Hepatocyte (in vitro differentiated cells): ENCODE data around the gene COL4A2. TPM values are rescaled to one million over a fixed set of nuclear protein-coding genes. Genes with fewer than 3 reads are reported as not detected.

ENCODE experiments used
- DNase-seq: peaks from one replicate; pipeline ENCODE4 v3.0.0-alpha.2; 2016; ENCODE audit warnings: low spot score
- H2AFZ ChIP-seq: fragments of 200-600 bp; sonication (generic); 2 replicates; pipeline ENCODE4 v1.6.0; 2016; ENCODE audit warnings: antibody characterized with exemption, mild to moderate bottlenecking
- H3K27ac ChIP-seq: fragments of 200-600 bp; sonication (generic); 2 replicates; pipeline ENCODE4 v1.5.1; 2016; ENCODE audit warnings: mild to moderate bottlenecking
- H3K27me3 ChIP-seq: fragments of 200-600 bp; sonication (generic); 2 replicates; pipeline ENCODE4 v1.6.1; 2016
- H3K36me3 ChIP-seq: fragments of 200-600 bp; sonication (generic); replicated peaks from 2 replicates; pipeline ENCODE4 v1.5.1; 2016; ENCODE audit warnings: low read depth; ENCODE audit not compliant: insufficient read depth
- H3K4me1 ChIP-seq: fragments of 200-600 bp; sonication (generic); 2 replicates; pipeline ENCODE4 v1.5.1; 2016; ENCODE audit warnings: mild to moderate bottlenecking, moderate library complexity; ENCODE audit not compliant: insufficient read depth
- H3K4me2 ChIP-seq: fragments of 200-600 bp; sonication (generic); 2 replicates; pipeline ENCODE4 v1.6.0; 2016
- H3K4me3 ChIP-seq: fragments of 200-600 bp; sonication (generic); 2 replicates; pipeline ENCODE4 v1.5.1; 2016; ENCODE audit warnings: mild to moderate bottlenecking
- H3K79me2 ChIP-seq: fragments of 200-600 bp; sonication (generic); 2 replicates; pipeline ENCODE4 v1.6.0; 2017; ENCODE audit warnings: mild to moderate bottlenecking
- H3K9me2 ChIP-seq: fragments of 200-600 bp; sonication (generic); replicated peaks from 2 replicates; pipeline ENCODE4 v1.6.0; 2017; ENCODE audit warnings: mild to moderate bottlenecking; ENCODE audit not compliant: insufficient read depth
- H3K9me3 ChIP-seq: fragments of 200-600 bp; sonication (generic); 2 replicates; pipeline ENCODE4 v1.5.1; 2016; ENCODE audit warnings: low read depth, mild to moderate bottlenecking
- H4K20me1 ChIP-seq: fragments of 200-600 bp; sonication (generic); 2 replicates; pipeline ENCODE4 v1.6.0; 2016; ENCODE audit warnings: mild to moderate bottlenecking; ENCODE audit not compliant: insufficient read depth, poor library complexity, severe bottlenecking
- EZH2 ChIP-seq: fragments of 200-600 bp; sonication (generic); IDR thresholded peaks from 2 replicates; pipeline ENCODE4 v1.6.1; 2016; ENCODE audit warnings: antibody characterized with exemption, mild to moderate bottlenecking, borderline replicate concordance
- EZH2phosphoT487 ChIP-seq: fragments of 200-600 bp; sonication (generic); IDR thresholded peaks from one replicate; pipeline ENCODE4 v1.6.1; 2018; ENCODE audit warnings: antibody characterized with exemption, mild to moderate bottlenecking, low read depth, moderate library complexity; ENCODE audit not compliant: unreplicated experiment, severe bottlenecking
- WGBS: methylation state at CpG from one replicate; pipeline ENCODE4 v1.1.6; 2016; ENCODE audit warnings: low lambda C conversion rate; ENCODE audit errors: missing lambda C conversion rate; 5-methylcytosine and 5-hydroxymethylcytosine counted together
- polyA plus RNA-seq: library from polyadenylated mRNA; unstranded; fragments of >200 nt; fragmentation: Nextera tagmentation; extraction: Ambion mirVana; gene quantifications from 2 replicates; pipeline ENCODE4 v1.2.1, GENCODE V29; 2016
- total RNA-seq: library from RNA; depleted of rRNA; stranded (reverse); fragments of >200 nt; gene quantifications from 2 replicates; pipeline ENCODE4 v1.2.3, GENCODE V29; 2014
- TF ChIP-seq, protein P1 (sequence below): fragments of 200-600 bp; sonication (generic); IDR thresholded peaks from 2 replicates; pipeline ENCODE4 v1.5.1; 2016; ENCODE audit warnings: antibody characterized with exemption, mild to moderate bottlenecking; ENCODE audit not compliant: poor library complexity

The COL4A2 gene
- total and polyA plus RNA-seq, 2 experiments from 2014 or later, result 171 to 221 TPM

- peaks cover 28% of the 10 kb centered on the region for H3K4me1 ChIP-seq
- WGBS, result 93% methylated on average over 7 of the region's 7 CpGs
These were observed 107.2 kb downstream of the COL4A2 start for GRCh38 chr13:110414283-110414682.

DNA sequence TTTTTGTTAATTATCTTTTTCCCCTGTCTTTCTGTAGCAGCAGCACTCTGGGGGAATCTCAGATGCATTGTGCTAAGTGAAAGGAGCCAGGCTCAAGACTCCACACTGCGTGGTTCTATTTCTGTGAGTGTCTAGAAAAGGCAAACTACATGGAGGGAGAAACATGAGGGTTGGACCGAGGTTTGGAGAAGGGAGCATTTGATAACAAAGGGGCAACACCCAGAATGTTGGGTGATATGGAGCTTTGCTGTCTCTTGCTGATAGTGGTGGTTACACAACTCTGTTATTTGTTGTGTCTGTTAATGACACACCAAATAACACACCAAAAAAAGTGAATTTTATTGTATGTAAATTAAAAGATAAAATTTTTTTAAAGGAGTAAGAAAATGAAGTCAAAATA is 107.8 kb downstream of the COL4A2 start:
- no peaks in the 10 kb centered on the region for H3K36me3 ChIP-seq
- TF ChIP-seq, protein P1, sequence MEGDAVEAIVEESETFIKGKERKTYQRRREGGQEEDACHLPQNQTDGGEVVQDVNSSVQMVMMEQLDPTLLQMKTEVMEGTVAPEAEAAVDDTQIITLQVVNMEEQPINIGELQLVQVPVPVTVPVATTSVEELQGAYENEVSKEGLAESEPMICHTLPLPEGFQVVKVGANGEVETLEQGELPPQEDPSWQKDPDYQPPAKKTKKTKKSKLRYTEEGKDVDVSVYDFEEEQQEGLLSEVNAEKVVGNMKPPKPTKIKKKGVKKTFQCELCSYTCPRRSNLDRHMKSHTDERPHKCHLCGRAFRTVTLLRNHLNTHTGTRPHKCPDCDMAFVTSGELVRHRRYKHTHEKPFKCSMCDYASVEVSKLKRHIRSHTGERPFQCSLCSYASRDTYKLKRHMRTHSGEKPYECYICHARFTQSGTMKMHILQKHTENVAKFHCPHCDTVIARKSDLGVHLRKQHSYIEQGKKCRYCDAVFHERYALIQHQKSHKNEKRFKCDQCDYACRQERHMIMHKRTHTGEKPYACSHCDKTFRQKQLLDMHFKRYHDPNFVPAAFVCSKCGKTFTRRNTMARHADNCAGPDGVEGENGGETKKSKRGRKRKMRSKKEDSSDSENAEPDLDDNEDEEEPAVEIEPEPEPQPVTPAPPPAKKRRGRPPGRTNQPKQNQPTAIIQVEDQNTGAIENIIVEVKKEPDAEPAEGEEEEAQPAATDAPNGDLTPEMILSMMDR, result no peak
- TF ChIP-seq EZH2 (no peak), EZH2phosphoT487 (no peak)
- H3K9me2 ChIP-seq, result no peaks in the 10 kb centered on the region
- no peak overlapping the region for H3K27ac ChIP-seq
- H3K79me2 ChIP-seq, result no peaks in the 10 kb centered on the region
- H4K20me1 ChIP-seq, result no peaks in the 10 kb centered on the region
- H3K27me3 ChIP-seq, result no peaks in the 10 kb centered on the region
- no peak overlapping the region for H3K4me3 ChIP-seq
- 72% methylated on average over 2 of the region's 2 CpGs for WGBS
- no peak overlapping the region for H3K4me2 ChIP-seq
- no peak overlapping the region for H2AFZ ChIP-seq
- H3K4me1 ChIP-seq, result peaks cover 28% of the 10 kb centered on the region
- DNase-seq, result no peak
- no peaks in the 10 kb centered on the region for H3K9me3 ChIP-seq

More at GRCh38 chr13:110414283-110414682, 107.2 kb downstream of the COL4A2 start:
- TF ChIP-seq, protein P1, result no peak
- TF ChIP-seq EZH2 (no peak), EZH2phosphoT487 (no peak)
- DNase-seq, result no peak
- Histone ChIP-seq H3K9me2 (no peaks in the 10 kb centered on the region), H3K9me3 (no peaks in the 10 kb centered on the region), H4K20me1 (no peaks in the 10 kb centered on the region), H3K27ac (no peak overlapping the region), H3K36me3 (no peaks in the 10 kb centered on the region), H3K27me3 (no peaks in the 10 kb centered on the region), H3K79me2 (no peaks in the 10 kb centered on the region), H2AFZ (no peak overlapping the region), H3K4me3 (no peak overlapping the region), H3K4me2 (no peak overlapping the region)

DNA sequence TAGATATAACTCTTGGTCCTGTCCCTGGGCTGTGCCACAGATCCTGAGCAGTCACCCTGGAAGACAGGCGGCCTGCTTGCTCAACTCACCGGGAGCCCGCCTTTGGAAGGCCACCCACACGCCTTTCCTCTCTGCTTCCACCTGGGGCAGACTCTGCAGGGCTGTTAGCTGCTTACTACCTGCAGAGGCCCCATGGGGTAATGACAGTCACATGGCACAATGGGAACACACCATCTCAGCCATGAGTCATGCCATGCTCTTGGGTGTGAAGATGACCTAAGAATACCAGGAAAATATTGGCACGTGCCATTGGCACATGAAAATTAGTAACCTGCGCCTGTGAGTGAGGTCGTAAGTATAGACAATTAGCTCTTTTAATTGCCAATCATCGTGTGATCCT is 108.6 kb downstream of the COL4A2 start:
- peak; percentile 46 for DNase-seq
- no peak for TF ChIP-seq EZH2
- no peak overlapping the region for H2AFZ ChIP-seq
- no peaks in the 10 kb centered on the region for H3K79me2 ChIP-seq
- no peaks in the 10 kb centered on the region for H3K9me2 ChIP-seq
- no peak overlapping the region for H3K4me3 ChIP-seq
- no peaks in the 10 kb centered on the region for H4K20me1 ChIP-seq
- H3K4me2 ChIP-seq, result no peak overlapping the region
- no peaks in the 10 kb centered on the region for H3K27me3 ChIP-seq
- H3K36me3 ChIP-seq, result no peaks in the 10 kb centered on the region
- peaks cover 28% of the 10 kb centered on the region for H3K4me1 ChIP-seq
- 91% methylated on average over 8 of the region's 8 CpGs for WGBS
- peak overlapping the region; percentile 70 for H3K27ac ChIP-seq
- H3K9me3 ChIP-seq, result no peaks in the 10 kb centered on the region

- DNase-seq, result no peak
- TF ChIP-seq, protein P1, result no peak
- no peak for TF ChIP-seq EZH2
- no peak for TF ChIP-seq EZH2phosphoT487
- Histone ChIP-seq H4K20me1 (no peaks in the 10 kb centered on the region), H3K79me2 (no peaks in the 10 kb centered on the region), H3K4me2 (no peak overlapping the region), H3K4me3 (no peak overlapping the region), H3K27ac (peak overlapping the region; percentile 70), H3K36me3 (no peaks in the 10 kb centered on the region), H2AFZ (no peak overlapping the region), H3K4me1 (peaks cover 28% of the 10 kb centered on the region), H3K27me3 (no peaks in the 10 kb centered on the region), H3K9me3 (no peaks in the 10 kb centered on the region), H3K9me2 (no peaks in the 10 kb centered on the region)
- WGBS, result 86% methylated on average over 7 of the region's 7 CpGs
These were observed 109.3 kb downstream of the COL4A2 start for GRCh38 chr13:110416131-110417025.
